Measurements from ENCODE around the gene OIT3.

- TF ChIP-seq CTCF (IDR thresholded peaks at IDR 0.05) (no peak), EZH2phosphoT487 (IDR thresholded peaks at IDR 0.05) (no peak), EZH2 (IDR thresholded peaks at IDR 0.05) (no peak)
Observed at GRCh38 chr10:72932259-72933015, 38.9 kb downstream of the OIT3 start.
